Right ventricle myocardium superior (tissue), 1 donor: Measurements from ENCODE around the gene PPP1R1C. TPM values are rescaled to one million over a fixed set of nuclear protein-coding genes. Genes with fewer than 3 reads are reported as not detected.
"Not testable (repeated sequence)": the region's sequence is repeated elsewhere in the genome, so short reads cannot be mapped to it uniquely, and the experiment has no call there.

Experiments
- ATAC-seq: fragments of 200-7000 bp; cut with Tn5 transposase; one replicate; pipeline ENCODE4 v1.9.1; 2020; ENCODE audit warnings: mild to moderate bottlenecking; ENCODE audit not compliant: poor library complexity
- DNase-seq: peaks from one replicate; pipeline ENCODE4 v3.0.0-alpha.2; 2020
- intact Hi-C: fragments of 100-400 bp; cut with DNase I; formaldehyde crosslinking; loops from one replicate; pipeline ENCODE4 v1.11.2; 2022
- total RNA-seq: library from RNA; stranded (reverse); fragmentation: NEBNext Ultra II Directional; extraction: Animal tissue kit (Norgen Biotek cat#: 25700); gene quantifications from one replicate; pipeline ENCODE4 v1.2.1, GENCODE V29; 2021
- donor health status: DM: no; HTN: yes; CAD: no; lungs with severe emphysema.

The PPP1R1C gene
- total RNA-seq, 1 donor from 2014 or later, result 21.4 TPM

- intact Hi-C loops, result no loop called here
- DNase-seq (no peak), ATAC-seq (no peak)
Observed at GRCh38 chr2:181998041-181998835, 12.6 kb downstream of the PPP1R1C start.

GRCh38 chr2:181998891-181999654 is 13.4 kb downstream of the PPP1R1C start:
- ATAC-seq, result no peak
- DNase-seq, result no peak
- intact Hi-C loops, result no loop called here

GRCh38 chr2:181999911-182000310 is 14.3 kb downstream of the PPP1R1C start:
- DNase-seq, result no peak
- no peak for ATAC-seq
- intact Hi-C loops, result no loop called here

- ATAC-seq (no peak), DNase-seq (no peak)
- intact Hi-C loops, result no loop called here
Observed at GRCh38 chr2:182004945-182005520, 19.4 kb downstream of the PPP1R1C start.

- intact Hi-C loops, result no loop called here
- DNase-seq (no peak), ATAC-seq (no peak)
Observed at GRCh38 chr2:182006595-182007341, 21.1 kb downstream of the PPP1R1C start.

- intact Hi-C loops, result no loop called here
- ATAC-seq, result no peak
- peak; percentile 27 for DNase-seq
Observed at GRCh38 chr2:182014284-182014683, 28.6 kb downstream of the PPP1R1C start.

GRCh38 chr2:182015334-182016109 is 29.9 kb downstream of the PPP1R1C start:
- intact Hi-C loops, result no loop called here
- DNase-seq (peak; percentile 17), ATAC-seq (no peak)

GRCh38 chr2:182018218-182018617 is 32.6 kb downstream of the PPP1R1C start:
- ATAC-seq (no peak), DNase-seq (no peak)
- intact Hi-C loops, result no loop called here

GRCh38 chr2:182019731-182020130 is 34.1 kb downstream of the PPP1R1C start:
- no peak for ATAC-seq
- intact Hi-C loops, result no loop called here
- DNase-seq, result no peak

- no peak for ATAC-seq
- no peak for DNase-seq
- intact Hi-C loops, result no loop called here
Observed at GRCh38 chr2:182020286-182021070, 34.8 kb downstream of the PPP1R1C start.

- ATAC-seq, result no peak
- DNase-seq, result no peak
- intact Hi-C loops, result no loop called here
Observed at GRCh38 chr2:182023235-182023634, 37.6 kb downstream of the PPP1R1C start.

GRCh38 chr2:182030875-182031274 is 45.2 kb downstream of the PPP1R1C start:
- intact Hi-C loops, ATAC-seq, DNase-seq: not testable (repeated sequence)

GRCh38 chr2:182031956-182032355 is 46.3 kb downstream of the PPP1R1C start:
- intact Hi-C loops, result no loop called here
- DNase-seq, result no peak
- ATAC-seq, result no peak

- intact Hi-C loops, result no loop called here
- no peak for ATAC-seq
Observed at GRCh38 chr2:182033449-182033848, 47.8 kb downstream of the PPP1R1C start.

GRCh38 chr2:182038576-182038975 is 52.9 kb downstream of the PPP1R1C start:
- no peak for DNase-seq
- intact Hi-C loops, result no loop called here
- ATAC-seq, result peak; percentile 74

More at GRCh38 chr2:182033449-182033848, 47.8 kb downstream of the PPP1R1C start:
- no peak for DNase-seq

GRCh38 chr2:182043021-182043420 is 57.4 kb downstream of the PPP1R1C start:
- DNase-seq (no peak), ATAC-seq (no peak)
- intact Hi-C loops, result no loop called here

GRCh38 chr2:182043861-182044260 is 58.2 kb downstream of the PPP1R1C start:
- no peak for ATAC-seq
- DNase-seq, result no peak
- intact Hi-C loops, result no loop called here

- no peak for ATAC-seq
- DNase-seq, result no peak
- intact Hi-C loops, result no loop called here
Observed at GRCh38 chr2:182047544-182047943, 61.9 kb downstream of the PPP1R1C start.
